Measurements from ENCODE around the gene RPS10.

Gene RPS10

DNA sequence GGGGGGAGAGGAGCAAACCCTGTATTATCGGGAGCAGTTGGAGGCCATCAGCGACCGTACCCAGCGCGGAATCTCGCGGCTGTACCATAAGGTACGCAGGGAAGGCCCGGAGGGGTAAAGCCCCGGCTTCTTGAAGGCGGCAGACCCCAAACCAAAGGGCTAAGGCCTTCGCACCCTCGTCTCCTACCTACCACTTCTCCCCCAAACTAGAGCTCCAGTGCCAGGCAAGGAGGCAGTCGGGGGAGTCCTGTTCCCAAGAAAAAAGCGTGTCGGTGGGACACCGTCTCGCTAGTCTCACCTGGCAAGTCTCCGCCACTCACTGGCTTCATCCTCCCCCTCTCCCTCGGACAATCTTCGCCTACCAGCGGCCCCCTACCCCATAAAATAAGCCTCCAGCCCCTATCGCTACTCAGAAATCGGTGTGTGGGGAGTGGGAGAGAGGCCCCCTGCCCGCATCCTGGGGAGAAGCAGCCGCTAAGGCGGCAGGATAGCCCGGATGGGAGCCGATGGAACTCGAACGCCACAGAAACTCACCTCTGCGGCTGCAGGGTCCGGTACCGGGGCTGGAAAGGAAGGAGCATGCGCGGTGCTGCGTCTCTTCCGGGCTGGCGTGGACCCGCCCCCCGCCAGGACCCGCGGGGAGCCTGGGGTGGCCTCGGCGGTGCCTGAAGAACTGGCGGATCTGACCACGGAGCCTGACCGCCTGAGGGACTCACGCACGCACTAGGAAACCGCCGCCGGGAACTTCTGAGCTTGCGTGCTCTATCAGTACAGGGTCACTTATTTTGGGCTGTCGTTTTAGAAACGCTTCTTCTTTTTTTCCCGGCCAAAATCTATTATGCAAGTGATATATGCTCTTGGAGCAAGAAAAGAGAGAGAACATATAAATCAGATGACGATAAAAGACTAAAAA, at the start of gene RPS10:
TSS of gene RPS10 (minus strand) at position 572 of the 913 bp plus-strand sequence. CDS start 848 bp downstream, outside the sequence.
- Histone ChIP-seq H3K4me3 (ENCODE audit: low read depth in 1 of 2, low read length in 1 of 2) (peak within 1 kb of the TSS; percentile 68 to 84), H3K9me3 (no peaks in the 10 kb centered on the region), H3K36me3 (peaks cover 38% of the 10 kb centered on the region), H3K27me3 (no peaks in the 10 kb centered on the region), H3K27ac (peak within 1 kb of the TSS; percentile 78), H3K4me1 (ENCODE audit: control insufficient read depth in 1 of 2, insufficient read depth in 1 of 2, low read depth in 1 of 2, low read length in 1 of 2) (peaks cover 12 to 16% of the 10 kb centered on the region in 2 experiments)
- TF ChIP-seq, protein P1, sequence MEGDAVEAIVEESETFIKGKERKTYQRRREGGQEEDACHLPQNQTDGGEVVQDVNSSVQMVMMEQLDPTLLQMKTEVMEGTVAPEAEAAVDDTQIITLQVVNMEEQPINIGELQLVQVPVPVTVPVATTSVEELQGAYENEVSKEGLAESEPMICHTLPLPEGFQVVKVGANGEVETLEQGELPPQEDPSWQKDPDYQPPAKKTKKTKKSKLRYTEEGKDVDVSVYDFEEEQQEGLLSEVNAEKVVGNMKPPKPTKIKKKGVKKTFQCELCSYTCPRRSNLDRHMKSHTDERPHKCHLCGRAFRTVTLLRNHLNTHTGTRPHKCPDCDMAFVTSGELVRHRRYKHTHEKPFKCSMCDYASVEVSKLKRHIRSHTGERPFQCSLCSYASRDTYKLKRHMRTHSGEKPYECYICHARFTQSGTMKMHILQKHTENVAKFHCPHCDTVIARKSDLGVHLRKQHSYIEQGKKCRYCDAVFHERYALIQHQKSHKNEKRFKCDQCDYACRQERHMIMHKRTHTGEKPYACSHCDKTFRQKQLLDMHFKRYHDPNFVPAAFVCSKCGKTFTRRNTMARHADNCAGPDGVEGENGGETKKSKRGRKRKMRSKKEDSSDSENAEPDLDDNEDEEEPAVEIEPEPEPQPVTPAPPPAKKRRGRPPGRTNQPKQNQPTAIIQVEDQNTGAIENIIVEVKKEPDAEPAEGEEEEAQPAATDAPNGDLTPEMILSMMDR (IDR thresholded peaks at IDR 0.05): peak; percentile 3

GRCh38 chr6:34475238-34475682, 49.4 kb upstream of the RPS10 start:
- TF ChIP-seq, protein P1 (IDR thresholded peaks at IDR 0.05): no peak
- no peak overlapping the region for H3K4me3 ChIP-seq (ENCODE audit: low read depth in 1 of 2, low read length in 1 of 2)
- H3K27me3 ChIP-seq: no peaks in the 10 kb centered on the region
- no peaks in the 10 kb centered on the region for H3K4me1 ChIP-seq (ENCODE audit: control insufficient read depth in 1 of 2, insufficient read depth in 1 of 2, low read depth in 1 of 2, low read length in 1 of 2)
- no peaks in the 10 kb centered on the region for H3K9me3 ChIP-seq
- no peak overlapping the region for H3K27ac ChIP-seq
- H3K36me3 ChIP-seq: no peaks in the 10 kb centered on the region

GRCh38 chr6:34474754-34475153, 48.9 kb upstream of the RPS10 start:
- Histone ChIP-seq H3K4me3 (ENCODE audit: low read depth in 1 of 2, low read length in 1 of 2) (no peak overlapping the region), H3K4me1 (ENCODE audit: control insufficient read depth in 1 of 2, insufficient read depth in 1 of 2, low read depth in 1 of 2, low read length in 1 of 2) (no peaks in the 10 kb centered on the region), H3K9me3 (no peaks in the 10 kb centered on the region), H3K27me3 (no peaks in the 10 kb centered on the region), H3K27ac (no peak overlapping the region), H3K36me3 (no peaks in the 10 kb centered on the region)
- TF ChIP-seq, protein P1 (IDR thresholded peaks at IDR 0.05): no peak

GRCh38 chr6:34473967-34474366, 48.1 kb upstream of the RPS10 start:
- TF ChIP-seq, protein P1 (IDR thresholded peaks at IDR 0.05): no peak
- H3K27me3 ChIP-seq: no peaks in the 10 kb centered on the region
- H3K4me1 ChIP-seq (ENCODE audit: control insufficient read depth in 1 of 2, insufficient read depth in 1 of 2, low read depth in 1 of 2, low read length in 1 of 2): no peaks in the 10 kb centered on the region
- no peaks in the 10 kb centered on the region for H3K9me3 ChIP-seq
- H3K36me3 ChIP-seq: no peaks in the 10 kb centered on the region
- H3K27ac ChIP-seq: no peak overlapping the region
- no peak overlapping the region for H3K4me3 ChIP-seq (ENCODE audit: low read depth in 1 of 2, low read length in 1 of 2)

- H3K9me3 ChIP-seq: no peaks in the 10 kb centered on the region
- no peak overlapping the region for H3K4me3 ChIP-seq (ENCODE audit: low read depth in 1 of 2, low read length in 1 of 2)
- H3K4me1 ChIP-seq (ENCODE audit: control insufficient read depth in 1 of 2, insufficient read depth in 1 of 2, low read depth in 1 of 2, low read length in 1 of 2): no peaks in the 10 kb centered on the region
- H3K27ac ChIP-seq: no peak overlapping the region
- no peaks in the 10 kb centered on the region for H3K27me3 ChIP-seq
- H3K36me3 ChIP-seq: no peaks in the 10 kb centered on the region
- TF ChIP-seq, protein P1 (IDR thresholded peaks at IDR 0.05): no peak
Measured at GRCh38 chr6:34472425-34472824, 46.6 kb upstream of the RPS10 start.

Data from neutrophil (primary cell).